CD4-positive, alpha-beta T cell treated with Interleukin-10 for 1 hour (primary cell): ENCODE results near the gene REV3L.
A peak's percentile ranks its signal among the peaks of the same experiment; 100 is the strongest.
"Not testable (repeated sequence)": the region's sequence is repeated elsewhere in the genome, so short reads cannot be mapped to it uniquely, and the experiment has no call there.

ENCODE experiments used
- DNase-seq: peaks from one replicate; pipeline ENCODE4 v3.0.0-alpha.2; 2020

REV3L gene

DNA sequence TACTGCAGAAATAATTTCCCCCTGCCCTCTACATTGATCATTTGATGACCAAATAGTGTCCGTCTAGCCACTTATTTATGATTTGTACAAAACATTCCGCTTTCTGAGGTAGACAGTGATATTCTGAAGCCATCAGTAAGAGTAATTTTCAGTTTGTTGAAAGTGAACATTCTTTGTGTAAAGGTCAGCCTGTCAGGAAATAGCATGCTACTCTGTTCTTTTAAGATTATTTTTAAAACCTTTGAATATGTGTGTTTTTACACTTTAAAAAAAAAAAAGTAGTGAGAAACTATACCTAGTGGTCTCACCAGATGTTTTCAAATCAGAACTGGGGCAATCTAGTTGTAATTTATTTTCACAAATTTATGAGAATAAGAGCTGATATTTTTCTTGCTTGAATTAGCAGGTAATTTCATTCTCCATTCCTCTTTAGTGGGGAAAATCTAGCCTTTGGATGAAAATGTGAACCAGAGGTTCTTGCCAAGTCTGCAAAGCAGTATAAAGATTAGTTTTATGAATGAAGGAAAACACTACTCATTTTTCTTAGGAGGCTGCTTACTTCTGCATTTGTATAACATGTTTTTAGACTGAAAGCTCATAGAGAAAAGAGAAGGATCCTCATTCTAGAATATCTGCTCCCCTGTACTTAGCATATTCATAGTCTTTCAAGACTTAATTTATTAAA, 12.1 kb upstream of the REV3L start:
- no peak for DNase-seq

DNA sequence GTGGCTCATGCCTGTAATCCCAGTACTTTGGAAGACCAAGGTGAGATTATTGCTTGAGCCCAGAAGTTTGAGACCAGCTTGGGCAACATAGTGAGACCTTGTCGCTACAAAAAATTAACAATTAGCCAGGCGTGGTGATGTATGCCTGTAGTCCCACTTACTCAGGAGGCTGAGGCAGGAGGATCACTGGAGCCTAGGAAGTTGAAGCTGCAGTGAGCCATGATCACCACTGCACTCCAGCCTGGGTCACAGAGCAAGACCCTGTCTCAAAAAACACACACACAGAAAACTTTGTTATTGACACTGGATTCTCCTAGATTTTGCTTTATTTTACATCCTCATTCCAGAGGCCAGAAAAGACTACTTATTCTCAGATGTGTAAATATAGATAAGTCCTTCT, 9.5 kb upstream of the REV3L start:
- DNase-seq: no peak

DNA sequence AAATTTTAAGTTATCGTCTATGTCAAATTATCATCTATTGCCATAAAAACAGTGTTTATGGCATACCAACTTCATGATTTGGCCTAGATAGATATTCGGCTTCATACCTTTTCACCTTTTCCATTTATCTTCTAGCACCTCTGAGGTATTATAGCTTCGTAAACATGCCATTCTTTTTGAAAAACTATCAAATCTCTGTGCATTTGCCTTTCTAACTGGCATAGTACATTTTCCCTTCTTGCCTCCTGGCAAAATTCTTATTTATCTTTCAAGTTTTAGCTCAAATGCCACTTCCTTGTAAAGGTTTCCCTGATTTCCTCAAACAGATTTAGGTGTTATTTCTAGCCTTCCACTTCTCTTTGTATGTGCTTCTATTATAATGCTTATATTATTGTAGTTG, 7.0 kb upstream of the REV3L start:
- no peak for DNase-seq

GRCh38 chr6:111487661-111488060, 4.6 kb upstream of the REV3L start:
- DNase-seq: peak; percentile 58

- DNase-seq: peak; percentile 26
Observed at GRCh38 chr6:111486921-111487320, 3.9 kb upstream of the REV3L start.

DNA sequence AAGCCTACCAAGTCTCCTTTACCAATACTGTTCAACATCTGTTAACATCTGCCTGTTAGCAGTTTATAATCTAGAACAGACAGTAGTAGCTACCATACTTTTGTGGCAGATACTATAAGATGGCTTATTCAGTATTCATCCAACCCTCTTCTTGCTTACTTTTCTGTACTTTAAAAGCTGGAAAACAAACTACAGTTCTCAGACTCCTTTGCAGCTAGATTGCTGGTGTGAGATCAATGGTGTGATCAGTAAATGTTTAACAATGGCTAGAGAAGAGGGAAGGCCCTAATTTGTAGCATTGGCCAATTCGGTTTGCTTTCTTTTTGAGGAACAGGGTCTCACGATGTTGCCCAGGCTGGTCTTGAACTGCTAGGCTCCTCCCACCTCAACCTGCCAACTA, 3.5 kb upstream of the REV3L start:
- DNase-seq: no peak

DNA sequence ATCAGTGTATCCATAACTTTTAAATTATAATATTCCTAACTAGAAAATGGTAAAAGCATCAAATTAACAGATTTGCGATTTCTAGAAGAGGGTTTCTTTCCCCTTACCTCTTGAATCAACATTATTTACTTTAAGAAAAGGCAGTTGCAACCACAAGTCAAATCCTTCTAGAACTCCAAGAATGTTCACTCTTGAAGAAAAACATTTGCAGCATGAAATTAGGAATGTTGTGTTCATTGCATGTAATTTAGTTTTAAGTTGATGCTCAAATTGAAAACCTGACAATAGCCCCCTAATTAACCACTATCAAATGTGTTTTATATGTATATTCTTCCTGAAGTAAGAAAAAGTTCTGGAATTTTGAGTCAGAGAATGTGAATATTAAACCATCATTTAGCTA, 2.3 kb upstream of the REV3L start:
- no peak for DNase-seq

GRCh38 chr6:111484633-111484930, 1.6 kb upstream of the REV3L start:
- peak; percentile 26 for DNase-seq

- DNase-seq: peak; percentile 87
Observed at GRCh38 chr6:111483736-111484632, 966 bp upstream of the REV3L start.

DNA sequence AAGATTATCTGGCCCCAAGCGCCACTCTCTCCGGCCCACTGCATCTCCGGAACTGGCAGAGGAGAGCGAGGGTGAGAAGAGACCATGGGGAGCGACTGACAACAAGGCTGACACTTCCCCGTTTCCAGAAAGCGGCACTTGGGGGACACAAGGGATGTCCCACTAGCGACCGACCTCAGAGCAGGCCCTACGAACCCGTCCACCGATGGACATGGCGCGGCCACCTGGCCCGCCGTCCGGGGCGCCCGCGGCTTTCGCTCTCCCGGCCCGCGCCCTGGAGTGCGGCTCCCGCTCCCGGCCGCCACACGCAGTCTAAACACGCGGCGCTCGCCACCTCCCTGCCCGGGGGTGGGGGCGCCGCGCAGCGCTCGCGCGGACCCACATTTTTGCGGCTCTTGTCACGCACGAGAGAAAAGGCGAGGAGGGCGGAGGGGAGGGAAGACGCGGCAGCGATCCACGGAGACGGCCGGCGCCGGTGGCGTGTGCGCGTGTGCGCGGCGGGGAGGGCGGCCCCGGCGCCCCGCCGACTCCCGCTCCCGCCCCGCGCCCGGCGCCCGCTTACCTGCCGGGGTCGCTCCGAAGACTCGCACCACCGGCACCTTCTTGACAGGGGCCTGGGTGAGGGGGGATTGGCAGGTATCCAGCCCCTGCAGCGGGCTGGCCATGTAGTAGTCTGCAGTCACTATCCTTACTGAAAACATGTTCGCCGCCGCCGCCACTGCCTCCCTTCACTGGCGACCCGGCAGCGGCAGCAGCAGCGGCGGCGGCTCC, 645 bp downstream of the REV3L start:
- peak; percentile 54 for DNase-seq

GRCh38 chr6:111481836-111482187, 1.2 kb downstream of the REV3L start:
- DNase-seq: no peak

DNA sequence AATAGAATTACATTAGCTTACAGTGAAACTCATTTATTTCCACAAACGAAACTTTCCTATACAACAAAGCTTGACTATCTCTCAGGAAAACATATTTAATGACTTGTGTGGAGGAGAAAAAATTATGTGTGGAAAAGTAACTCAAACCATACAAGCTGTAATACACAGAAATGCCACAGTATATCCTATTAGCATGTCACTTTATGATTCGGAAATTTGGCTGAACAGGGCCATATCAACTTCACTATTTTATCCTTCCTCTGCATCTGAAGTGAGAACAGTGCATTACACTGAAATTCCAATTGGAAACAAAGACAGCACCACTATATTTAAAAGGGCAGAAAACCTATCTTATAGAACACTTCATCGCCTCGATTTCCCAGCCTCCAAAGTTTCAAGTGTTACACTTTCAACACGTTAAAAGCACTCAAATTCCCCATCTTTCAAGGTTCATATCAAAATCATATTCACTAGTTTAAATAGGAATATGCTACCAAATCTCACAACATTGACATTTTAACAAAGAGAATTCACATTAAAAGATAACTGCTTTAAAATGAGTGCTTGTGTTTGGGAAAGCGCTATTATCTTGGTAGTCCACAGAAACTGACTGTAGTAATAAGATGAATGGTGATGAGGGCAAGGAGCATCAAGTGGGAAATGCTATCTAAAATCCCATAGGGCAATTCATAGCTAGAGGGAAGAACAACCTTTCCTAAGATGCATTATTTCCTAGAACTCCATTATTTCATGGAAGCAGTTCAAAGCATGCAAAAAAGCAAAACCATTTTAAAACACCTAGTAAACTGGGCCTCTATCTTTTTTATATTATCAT, 1.8 kb downstream of the REV3L start:
- DNase-seq: no peak

DNA sequence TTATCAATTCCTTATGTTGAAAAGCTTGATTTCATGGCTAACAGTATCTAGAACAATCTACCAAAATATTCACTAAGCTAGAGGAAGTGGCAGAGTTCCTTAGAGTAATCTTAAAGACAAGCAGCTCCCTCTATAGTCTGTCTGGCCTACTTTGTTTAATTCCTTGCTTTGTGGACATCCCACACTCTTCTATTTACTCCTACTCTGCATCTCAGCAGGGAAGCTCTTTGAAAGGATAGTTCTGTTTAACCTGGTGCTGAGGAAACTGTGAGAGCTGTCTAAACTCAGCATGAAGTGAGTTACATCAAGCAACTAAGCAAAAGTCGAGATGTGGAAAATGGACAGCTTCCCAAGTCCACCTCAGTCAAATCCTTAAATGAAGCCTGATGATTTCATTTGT, 4.3 kb downstream of the REV3L start:
- DNase-seq: peak; percentile 61

DNA sequence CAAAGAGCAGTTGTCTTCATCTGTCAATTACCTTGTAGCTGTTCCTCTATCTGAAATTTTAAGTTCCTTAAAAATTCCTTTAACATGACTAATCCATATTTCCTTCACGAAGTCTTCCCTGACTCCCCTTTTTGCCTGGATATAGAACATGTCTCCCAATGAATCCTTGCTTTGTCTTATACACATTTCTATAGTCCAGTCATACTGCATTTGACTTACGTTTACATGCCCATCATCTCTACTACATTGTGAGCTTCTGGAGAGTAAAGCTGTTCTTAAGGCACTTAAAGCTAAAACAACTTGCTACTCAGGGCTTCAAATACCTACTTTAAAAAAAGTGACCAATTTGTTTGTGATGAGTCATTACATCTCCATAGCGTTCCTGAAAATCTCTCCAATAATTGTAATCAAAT, 4.9 kb downstream of the REV3L start:
- no peak for DNase-seq

- DNase-seq: no peak
Observed at GRCh38 chr6:111477481-111477938, 5.5 kb downstream of the REV3L start.

DNA sequence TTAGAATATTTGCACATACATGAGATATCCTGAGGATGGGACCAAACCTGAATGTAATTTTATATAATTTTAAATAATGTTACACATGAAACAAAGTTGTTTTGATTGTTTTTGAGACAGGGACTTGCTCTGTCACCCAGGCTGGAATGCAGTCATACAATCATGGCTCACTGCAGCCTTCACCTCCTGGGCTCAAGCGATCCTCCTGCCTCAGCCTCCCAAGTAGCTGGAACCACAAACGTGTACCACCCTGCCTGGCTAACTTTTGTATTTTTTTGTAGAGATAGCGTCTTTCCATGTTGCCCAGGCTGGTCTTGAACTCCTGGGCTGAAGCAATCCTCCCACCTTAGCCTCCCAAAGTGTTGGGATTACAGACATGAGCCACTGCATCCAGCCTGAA, 7.0 kb downstream of the REV3L start:
- not testable (repeated sequence) for DNase-seq

GRCh38 chr6:111474771-111475170, 8.2 kb downstream of the REV3L start:
- DNase-seq: no peak

DNA sequence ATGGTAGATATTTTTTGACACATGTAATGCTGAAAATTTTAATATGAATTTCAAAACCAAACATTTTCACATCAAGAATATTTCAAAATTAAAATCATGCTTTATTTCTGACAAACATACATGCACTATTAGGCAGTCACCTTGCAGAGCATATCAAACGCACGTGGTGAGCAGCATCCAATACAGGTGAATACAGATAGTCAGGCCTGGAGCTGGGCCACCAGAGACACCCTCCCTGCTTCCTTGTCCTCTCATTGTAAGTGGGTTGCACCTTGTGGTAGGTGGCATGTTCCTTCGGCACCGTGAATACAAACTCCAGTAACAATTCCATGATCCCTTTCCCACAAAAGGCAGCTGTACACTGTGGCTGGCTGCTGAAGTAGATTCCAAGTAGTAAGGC, 8.9 kb downstream of the REV3L start:
- DNase-seq: no peak

- no peak for DNase-seq
Observed at GRCh38 chr6:111472933-111473435, 10.0 kb downstream of the REV3L start.

DNA sequence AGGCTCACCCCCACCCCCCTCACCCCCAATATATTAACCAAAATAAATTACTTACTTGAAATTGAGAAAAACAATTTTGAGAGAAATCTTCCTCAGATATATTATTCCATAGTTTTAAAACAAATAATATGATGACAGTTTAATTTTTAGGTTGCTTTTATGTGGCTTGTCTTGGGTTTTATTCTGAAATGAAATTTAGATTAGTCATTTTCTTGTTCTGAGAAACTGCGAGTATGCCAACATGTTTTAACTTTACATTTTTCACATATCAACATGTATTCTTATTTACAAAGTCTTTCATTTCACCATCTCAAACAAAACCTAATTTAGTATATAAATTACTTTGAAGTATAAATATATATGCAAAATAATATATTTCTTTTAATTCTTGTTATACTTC, 11.1 kb downstream of the REV3L start:
- DNase-seq: no peak

DNA sequence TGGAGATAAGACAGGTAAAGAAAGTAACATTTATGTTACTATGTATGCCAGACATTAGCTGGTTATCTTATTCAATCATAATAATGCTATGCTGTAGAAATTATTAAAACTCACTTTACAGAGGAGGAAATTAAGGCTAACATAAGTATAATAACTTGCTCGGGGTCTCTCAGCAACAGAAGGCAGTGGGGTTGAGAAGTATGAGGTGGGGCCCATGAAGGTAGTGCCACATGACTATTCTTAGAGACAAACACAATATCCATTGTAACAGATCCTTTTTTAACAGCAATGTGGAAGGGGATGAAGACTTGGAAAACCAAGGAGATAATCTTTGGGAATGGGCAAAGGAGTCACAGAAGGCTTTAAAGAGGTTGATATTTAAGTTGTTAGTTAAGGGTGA, 11.5 kb downstream of the REV3L start:
- no peak for DNase-seq

DNA sequence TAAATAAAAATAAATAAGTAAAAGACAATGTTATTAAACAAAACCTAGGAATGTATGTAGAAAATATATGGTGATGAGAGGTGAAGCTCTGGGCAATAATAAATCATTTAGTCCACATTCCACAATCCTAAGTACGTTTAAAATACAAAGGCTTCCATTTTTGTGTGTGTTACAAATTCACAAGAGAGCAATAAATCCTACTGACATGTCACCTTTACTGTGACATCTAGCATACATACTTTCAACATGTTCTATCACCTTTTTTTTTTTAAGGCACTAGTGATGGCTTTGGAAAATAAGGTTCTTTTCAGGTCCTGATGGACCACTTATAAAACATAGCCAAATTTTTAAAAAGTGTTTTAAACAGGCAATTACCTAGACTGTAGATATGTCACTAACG, 12.0 kb downstream of the REV3L start:
- DNase-seq: no peak

DNA sequence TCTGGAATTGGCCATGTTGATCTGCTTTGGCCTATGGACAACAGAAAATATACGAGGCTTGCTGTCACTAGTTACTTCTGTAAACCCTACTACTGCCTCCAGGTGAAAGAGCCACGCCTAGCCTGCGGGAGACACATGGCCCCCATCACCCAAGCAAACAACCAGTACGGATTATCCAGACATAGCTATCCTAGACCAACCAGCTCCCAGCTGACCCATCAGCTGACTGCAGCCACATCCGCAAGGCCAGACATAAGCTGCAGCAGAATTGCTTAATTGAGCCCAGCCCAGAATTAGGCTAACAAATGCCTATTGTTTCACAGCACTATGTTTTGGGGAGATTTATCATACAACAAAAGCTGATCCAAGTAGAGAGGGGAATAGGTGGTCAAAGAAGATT, 13.5 kb downstream of the REV3L start:
- no peak for DNase-seq
